Transverse colon (tissue), 4 donors: ENCODE results near the gene IL31. TPM values are rescaled to one million over a fixed set of nuclear protein-coding genes. Genes with fewer than 3 reads are reported as not detected.

Source experiments
- DNase-seq: peaks from one replicate; pipeline ENCODE4 v3.0.0-alpha.2; 2019
- H3K27ac ChIP-seq, 4 donors: fragments of 200-600 bp; sonication (generic); 2 replicates each; pipeline ENCODE4 v1.5.1; 2016 to 2018; ENCODE audit warnings: inconsistent platforms in 4 of 4
- H3K27me3 ChIP-seq: fragments of 200-600 bp; sonication (generic); 2 replicates; pipeline ENCODE4 v1.5.1; 2017; ENCODE audit warnings: inconsistent platforms
- H3K36me3 ChIP-seq, 4 donors: fragments of 200-600 bp; sonication (generic); 2 replicates each; pipeline ENCODE4 v1.5.1; 2017 to 2019; ENCODE audit warnings: inconsistent platforms in 4 of 4
- H3K4me1 ChIP-seq, 4 donors: fragments of 200-600 bp; sonication (generic); 2 replicates each; pipeline ENCODE4 v1.5.1; 2017 to 2020; ENCODE audit warnings: inconsistent platforms in 4 of 4
- H3K4me3 ChIP-seq, 4 donors: fragments of 200-600 bp; sonication (generic); 1 replicate in 1 of 4; 2 replicates in 3 of 4; pipeline versions ENCODE4 v1.5.1 to v1.6.1; 2017 to 2019; ENCODE audit warnings: inconsistent platforms in 4 of 4
- H3K9me3 ChIP-seq, 2 donors: fragments of 200-600 bp; sonication (generic); 2 replicates each; pipeline ENCODE4 v1.5.1; 2017 to 2019; ENCODE audit warnings: inconsistent platforms in 2 of 2
- EP300 ChIP-seq: sonication (generic); formaldehyde crosslinking; IDR thresholded peaks from one replicate; pipeline ENCODE4 v1.6.1; 2017; ENCODE audit warnings: antibody characterized with exemption, low read depth
- POLR2A ChIP-seq: fragments of 450-650 bp; IDR thresholded peaks from one replicate; pipeline ENCODE4 v1.6.1; 2016; ENCODE audit warnings: antibody characterized with exemption, mild to moderate bottlenecking, moderate library complexity
- POLR2AphosphoS5 ChIP-seq, 3 donors: sonication (generic); formaldehyde crosslinking; IDR thresholded peaks; one replicate each; pipeline ENCODE4 v1.6.1; 2016; ENCODE audit warnings: antibody characterized with exemption in 3 of 3
- WGBS, 2 donors: methylation state at CpG; one replicate each; pipeline ENCODE4 v1.1.5; 2018; ENCODE audit warnings: low coverage in 1 of 2; 5-methylcytosine and 5-hydroxymethylcytosine counted together
- in situ Hi-C, 4 donors: fragments of 200-750 bp; cut with MboI; loops; one replicate each; pipeline versions ENCODE4 v1.15.0 to v1.15.1; 2017; ENCODE audit warnings: low sequenced_read_pairs in 3 of 4, low pct_ligation_motif_present in 1 of 4, low pct_unique_long_range_greater_than_20kb in 1 of 4
- intact Hi-C: fragments of 100-400 bp; cut with DNase I; formaldehyde crosslinking; loops from one replicate; pipeline ENCODE4 v1.15.1; 2023; ENCODE audit warnings: low total_unique reads
- total RNA-seq, 4 donors: library from RNA; depleted of rRNA; stranded (reverse); fragments of >200 nt; gene quantifications; one replicate each; pipeline ENCODE4 v1.1.0, GENCODE V29; 2016
- TF ChIP-seq, protein P1 (sequence below), 5 experiments: fragments of 200-600 bp in 3 of 5; fragments of 450-650 bp in 2 of 5; sonication (generic) in 3 of 5; IDR thresholded peaks; 1 replicate in 2 of 5; 2 replicates in 3 of 5; pipeline ENCODE4 v1.5.1; 2016 to 2017; ENCODE audit warnings: antibody characterized with exemption in 5 of 5, inconsistent platforms in 3 of 5, mild to moderate bottlenecking in 2 of 5, moderate library complexity in 1 of 5

The IL31 gene
- total RNA-seq, 4 donors from 2014 or later, result not detected

DNA sequence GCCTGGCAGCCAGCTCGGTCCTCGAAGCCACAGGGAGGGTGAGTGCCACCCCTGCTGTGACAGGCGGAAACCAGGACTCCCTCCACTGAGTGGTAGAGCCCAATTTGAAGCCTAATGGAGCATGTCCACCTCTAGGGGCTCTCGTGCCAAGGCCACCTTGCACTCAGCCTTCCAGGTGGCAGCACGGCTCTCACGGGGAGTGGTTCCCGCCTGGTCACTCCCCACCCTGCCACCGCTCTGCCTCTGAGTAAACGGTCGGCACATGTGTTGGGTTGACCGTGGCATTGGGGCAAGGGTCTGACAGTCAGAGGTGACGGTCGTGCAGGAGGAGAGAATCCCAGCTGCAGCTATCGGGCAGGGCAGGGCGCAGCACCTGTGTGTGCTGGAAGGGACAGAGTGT, 34.8 kb downstream of the IL31 start:
- Histone ChIP-seq H3K9me3 (no peaks in the 10 kb centered on the region), H3K4me1 (no peaks in the 10 kb centered on the region), H3K4me3 (no peak overlapping the region), H3K36me3 (peaks cover 0 to 77% (median 38%) of the 10 kb centered on the region in 4 donors), H3K27ac (no peak overlapping the region), H3K27me3 (no peaks in the 10 kb centered on the region)
- DNase-seq, result no peak
- intact Hi-C loops, result no loop called here
- in situ Hi-C loops, result loop anchor here in 1 of 4 donors (10.0 kb wide), 1 partner anchor 46 kb away; the partner anchor contains the start of gene LRRC43
- WGBS, 2 donors, result 89% methylated on average over 15 of the region's 15 CpGs; no CpG with 5 or more reads in 1 of the 2 donors
- TF ChIP-seq POLR2AphosphoS5 (IDR thresholded peaks at IDR 0.05) (no peak), EP300 (no peak), POLR2A (no peak)
- TF ChIP-seq, protein P1, sequence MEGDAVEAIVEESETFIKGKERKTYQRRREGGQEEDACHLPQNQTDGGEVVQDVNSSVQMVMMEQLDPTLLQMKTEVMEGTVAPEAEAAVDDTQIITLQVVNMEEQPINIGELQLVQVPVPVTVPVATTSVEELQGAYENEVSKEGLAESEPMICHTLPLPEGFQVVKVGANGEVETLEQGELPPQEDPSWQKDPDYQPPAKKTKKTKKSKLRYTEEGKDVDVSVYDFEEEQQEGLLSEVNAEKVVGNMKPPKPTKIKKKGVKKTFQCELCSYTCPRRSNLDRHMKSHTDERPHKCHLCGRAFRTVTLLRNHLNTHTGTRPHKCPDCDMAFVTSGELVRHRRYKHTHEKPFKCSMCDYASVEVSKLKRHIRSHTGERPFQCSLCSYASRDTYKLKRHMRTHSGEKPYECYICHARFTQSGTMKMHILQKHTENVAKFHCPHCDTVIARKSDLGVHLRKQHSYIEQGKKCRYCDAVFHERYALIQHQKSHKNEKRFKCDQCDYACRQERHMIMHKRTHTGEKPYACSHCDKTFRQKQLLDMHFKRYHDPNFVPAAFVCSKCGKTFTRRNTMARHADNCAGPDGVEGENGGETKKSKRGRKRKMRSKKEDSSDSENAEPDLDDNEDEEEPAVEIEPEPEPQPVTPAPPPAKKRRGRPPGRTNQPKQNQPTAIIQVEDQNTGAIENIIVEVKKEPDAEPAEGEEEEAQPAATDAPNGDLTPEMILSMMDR (IDR thresholded peaks at IDR 0.05), result no peak

DNA sequence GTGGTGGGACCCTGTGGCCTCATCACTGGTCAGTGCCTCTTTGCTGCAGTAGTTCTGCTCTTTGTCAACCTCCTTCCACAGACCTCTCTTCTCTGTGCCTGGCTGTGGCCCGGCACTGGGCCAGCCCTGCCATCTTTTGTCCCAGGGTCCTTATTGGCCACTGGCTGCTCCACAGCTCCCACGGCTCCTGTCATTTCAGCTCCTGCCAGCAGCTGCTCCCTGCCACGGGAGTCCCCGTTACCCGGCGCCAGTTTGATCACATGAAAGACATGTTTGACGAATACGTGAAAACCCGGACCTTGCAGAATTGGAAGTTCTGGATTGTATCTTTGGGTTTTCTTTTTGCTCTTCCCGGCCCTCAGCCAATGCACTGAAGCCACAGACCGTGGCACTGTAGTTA, 35.4 kb downstream of the IL31 start:
- no peak overlapping the region for H3K4me3 ChIP-seq
- H3K27me3 ChIP-seq, result no peaks in the 10 kb centered on the region
- H3K9me3 ChIP-seq, result no peaks in the 10 kb centered on the region
- in situ Hi-C loops (loop anchor here in 1 of 4 donors (10.0 kb wide), 1 partner anchor 46 kb away; the partner anchor contains the start of gene LRRC43), intact Hi-C loops (no loop called here)
- TF ChIP-seq, protein P1 (IDR thresholded peaks at IDR 0.05), result no peak
- TF ChIP-seq POLR2A (no peak), EP300 (no peak), POLR2AphosphoS5 (IDR thresholded peaks at IDR 0.05) (no peak)
- no peaks in the 10 kb centered on the region for H3K4me1 ChIP-seq
- WGBS, 2 donors, result 82 to 91% methylated on average over 3 to 11 of the region's 11 CpGs
- H3K36me3 ChIP-seq, result peaks cover 0 to 83% (median 38%) of the 10 kb centered on the region in 4 donors
- no peak for DNase-seq
- H3K27ac ChIP-seq, result no peak overlapping the region

DNA sequence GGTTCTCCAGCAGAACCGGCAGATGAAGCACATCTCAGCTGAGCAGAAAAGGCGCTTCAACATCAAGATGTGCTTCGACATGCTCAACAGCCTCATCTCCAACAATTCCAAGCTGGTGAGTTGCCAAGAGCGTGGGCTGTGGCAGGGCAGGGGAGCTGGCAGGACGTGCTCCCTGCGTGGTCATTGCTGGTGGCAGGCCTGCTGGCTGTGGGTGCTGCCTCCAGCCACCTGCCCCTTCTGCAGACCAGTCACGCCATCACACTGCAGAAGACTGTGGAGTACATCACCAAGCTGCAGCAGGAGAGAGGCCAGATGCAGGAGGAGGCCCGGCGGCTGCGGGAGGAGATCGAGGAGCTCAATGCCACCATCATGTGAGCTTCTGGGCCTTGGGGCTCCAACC, 35.8 kb downstream of the IL31 start:
- intact Hi-C loops (no loop called here), in situ Hi-C loops (loop anchor here in 1 of 4 donors (10.0 kb wide), 1 partner anchor 47 kb away; the partner anchor contains the start of gene LRRC43)
- Histone ChIP-seq H3K27ac (no peak overlapping the region), H3K27me3 (no peaks in the 10 kb centered on the region), H3K9me3 (no peaks in the 10 kb centered on the region), H3K36me3 (peaks cover 0 to 87% (median 36%) of the 10 kb centered on the region in 4 donors), H3K4me1 (no peaks in the 10 kb centered on the region), H3K4me3 (no peak overlapping the region)
- no peak for DNase-seq
- TF ChIP-seq POLR2A (no peak), POLR2AphosphoS5 (IDR thresholded peaks at IDR 0.05) (peak in 1 of 3 donors; percentile 17)
- TF ChIP-seq, protein P1 (IDR thresholded peaks at IDR 0.05), result no peak
- WGBS, 2 donors, result 85% methylated on average over 11 of the region's 11 CpGs; no CpG with 5 or more reads in 1 of the 2 donors

GRCh38 chr12:122137681-122138080, 36.3 kb downstream of the IL31 start:
- DNase-seq, result no peak
- in situ Hi-C loops (loop anchor here in 1 of 4 donors (10.0 kb wide), 1 partner anchor 47 kb away; the partner anchor contains the start of gene LRRC43), intact Hi-C loops (no loop called here)
- H3K4me1 ChIP-seq, result no peaks in the 10 kb centered on the region
- no peaks in the 10 kb centered on the region for H3K9me3 ChIP-seq
- H3K27ac ChIP-seq, result no peak overlapping the region
- 70% methylated on average over 11 of the region's 11 CpGs; no CpG with 5 or more reads in 1 of the 2 donors for WGBS, 2 donors
- H3K4me3 ChIP-seq, result no peak overlapping the region
- TF ChIP-seq POLR2AphosphoS5 (IDR thresholded peaks at IDR 0.05) (no peak), EP300 (no peak), POLR2A (no peak)
- TF ChIP-seq, protein P1 (IDR thresholded peaks at IDR 0.05), result no peak
- peaks cover 0 to 87% (median 35%) of the 10 kb centered on the region in 4 donors for H3K36me3 ChIP-seq
- no peaks in the 10 kb centered on the region for H3K27me3 ChIP-seq
